IPS DF 6.9 (cell line): Measurements from ENCODE around the gene STK32B.

Source experiments
- DNase-seq: peaks from one replicate; pipeline ENCODE4 v3.0.0-alpha.2; 2013; ENCODE audit warnings: low read depth, low spot score
- H3K27ac ChIP-seq: one replicate; pipeline ENCODE4 v1.5.1; 2013; ENCODE audit warnings: low read length, control low read depth
- H3K27me3 ChIP-seq: 2 replicates; pipeline ENCODE4 v1.6.1; 2013; ENCODE audit warnings: mild to moderate bottlenecking, low read length; ENCODE audit not compliant: control insufficient read depth, insufficient read depth
- H3K36me3 ChIP-seq: 2 replicates; pipeline ENCODE4 v1.6.1; 2013; ENCODE audit warnings: low read length; ENCODE audit not compliant: control insufficient read depth, insufficient read depth
- H3K4me1 ChIP-seq: 2 replicates; pipeline ENCODE4 v1.6.1; 2013; ENCODE audit warnings: low read length; ENCODE audit not compliant: control insufficient read depth, insufficient read depth
- H3K4me3 ChIP-seq: 2 replicates; pipeline ENCODE4 v1.5.1; 2013; ENCODE audit warnings: mild to moderate bottlenecking, low read length
- H3K9me3 ChIP-seq: 2 replicates; pipeline ENCODE4 v1.6.1; 2013; ENCODE audit warnings: low read length, inconsistent platforms; ENCODE audit not compliant: control insufficient read depth, insufficient read depth
- WGBS: extraction: QIAGEN DNeasy Blood & Tissue Kit; methylation state at CpG from one replicate; pipeline ENCODE4 v1.1.7; 2013; ENCODE audit warnings: mixed read lengths, missing lambda C conversion rate; ENCODE audit not compliant: insufficient read length, insufficient coverage; 5-methylcytosine and 5-hydroxymethylcytosine counted together

Gene STK32B

GRCh38 chr4:5120067-5120466 is 68.8 kb downstream of the STK32B start:
- no peak overlapping the region for H3K4me3 ChIP-seq
- no peaks in the 10 kb centered on the region for H3K27me3 ChIP-seq
- H3K9me3 ChIP-seq: no peaks in the 10 kb centered on the region; the same call in 1 of the 2 replicates
- WGBS: no CpG with 5 or more reads among the region's 10 CpGs
- no peaks in the 10 kb centered on the region for H3K4me1 ChIP-seq
- no peak overlapping the region for H3K27ac ChIP-seq
- DNase-seq: no peak
- no peaks in the 10 kb centered on the region for H3K36me3 ChIP-seq

- DNase-seq: no peak
- WGBS: no CpG with 5 or more reads among the region's 1 CpG
- no peaks in the 10 kb centered on the region for H3K36me3 ChIP-seq
Measured at GRCh38 chr4:5120468-5120867, 69.2 kb downstream of the STK32B start.

GRCh38 chr4:5122114-5122513 is 70.8 kb downstream of the STK32B start:
- Histone ChIP-seq H3K27me3 (no peaks in the 10 kb centered on the region), H3K4me3 (no peak overlapping the region), H3K36me3 (no peaks in the 10 kb centered on the region), H3K27ac (no peak overlapping the region), H3K4me1 (no peaks in the 10 kb centered on the region), H3K9me3 (no peaks in the 10 kb centered on the region)
- WGBS: 100% methylated on average over 1 of the region's 1 CpG
- no peak for DNase-seq

More at GRCh38 chr4:5120468-5120867, 69.2 kb downstream of the STK32B start:
- H3K4me3 ChIP-seq: no peak overlapping the region
- no peaks in the 10 kb centered on the region; the same call in 1 of the 2 replicates for H3K9me3 ChIP-seq
- no peak overlapping the region for H3K27ac ChIP-seq
- no peaks in the 10 kb centered on the region for H3K27me3 ChIP-seq
- no peaks in the 10 kb centered on the region for H3K4me1 ChIP-seq

- Histone ChIP-seq H3K4me1 (no peaks in the 10 kb centered on the region), H3K36me3 (no peaks in the 10 kb centered on the region), H3K9me3 (no peaks in the 10 kb centered on the region), H3K4me3 (no peak overlapping the region), H3K27me3 (no peaks in the 10 kb centered on the region), H3K27ac (no peak overlapping the region)
- no peak for DNase-seq
- WGBS: no CpG with 5 or more reads among the region's 2 CpGs
Measured at GRCh38 chr4:5124876-5125275, 73.6 kb downstream of the STK32B start.

GRCh38 chr4:5125321-5125720 is 74.0 kb downstream of the STK32B start:
- no peak overlapping the region for H3K4me3 ChIP-seq
- DNase-seq: no peak
- H3K36me3 ChIP-seq: no peaks in the 10 kb centered on the region
- no CpG with 5 or more reads among the region's 5 CpGs for WGBS
- no peak overlapping the region for H3K27ac ChIP-seq
- H3K27me3 ChIP-seq: no peaks in the 10 kb centered on the region
- H3K9me3 ChIP-seq: no peaks in the 10 kb centered on the region
- no peaks in the 10 kb centered on the region for H3K4me1 ChIP-seq

GRCh38 chr4:5126231-5126630 is 75.0 kb downstream of the STK32B start:
- no peak for DNase-seq
- Histone ChIP-seq H3K27me3 (no peaks in the 10 kb centered on the region), H3K27ac (no peak overlapping the region), H3K4me1 (no peaks in the 10 kb centered on the region), H3K36me3 (no peaks in the 10 kb centered on the region), H3K9me3 (no peaks in the 10 kb centered on the region), H3K4me3 (no peak overlapping the region)
- WGBS: no CpG with 5 or more reads among the region's 5 CpGs

GRCh38 chr4:5126857-5127256 is 75.6 kb downstream of the STK32B start:
- no peak for DNase-seq
- H3K27ac ChIP-seq: no peak overlapping the region

GRCh38 chr4:5127556-5127955 is 76.3 kb downstream of the STK32B start:
- Histone ChIP-seq H3K27me3 (no peaks in the 10 kb centered on the region), H3K9me3 (no peaks in the 10 kb centered on the region), H3K36me3 (no peaks in the 10 kb centered on the region), H3K4me1 (no peaks in the 10 kb centered on the region), H3K27ac (no peak overlapping the region), H3K4me3 (no peak overlapping the region)
- no CpG with 5 or more reads among the region's 7 CpGs for WGBS
- no peak for DNase-seq

More at GRCh38 chr4:5126857-5127256, 75.6 kb downstream of the STK32B start:
- Histone ChIP-seq H3K9me3 (no peaks in the 10 kb centered on the region), H3K27me3 (no peaks in the 10 kb centered on the region), H3K4me1 (no peaks in the 10 kb centered on the region), H3K36me3 (no peaks in the 10 kb centered on the region), H3K4me3 (no peak overlapping the region)
- no CpG with 5 or more reads among the region's 5 CpGs for WGBS

GRCh38 chr4:5128569-5128968 is 77.3 kb downstream of the STK32B start:
- Histone ChIP-seq H3K36me3 (no peaks in the 10 kb centered on the region), H3K4me1 (peaks cover 2% of the 10 kb centered on the region; the same call in 1 of the 2 replicates), H3K4me3 (no peak overlapping the region), H3K27ac (no peak overlapping the region), H3K9me3 (no peaks in the 10 kb centered on the region), H3K27me3 (no peaks in the 10 kb centered on the region)
- DNase-seq: no peak
- no CpG with 5 or more reads among the region's 5 CpGs for WGBS

GRCh38 chr4:5133201-5133600 is 81.9 kb downstream of the STK32B start:
- DNase-seq: no peak
- Histone ChIP-seq H3K9me3 (no peaks in the 10 kb centered on the region), H3K27me3 (no peaks in the 10 kb centered on the region), H3K27ac (no peak overlapping the region), H3K4me1 (peaks cover 2% of the 10 kb centered on the region; the same call in 1 of the 2 replicates), H3K4me3 (no peak overlapping the region), H3K36me3 (no peaks in the 10 kb centered on the region)
- no CpG with 5 or more reads among the region's 2 CpGs for WGBS

GRCh38 chr4:5133933-5134594 is 82.8 kb downstream of the STK32B start:
- no peaks in the 10 kb centered on the region for H3K36me3 ChIP-seq
- no peaks in the 10 kb centered on the region for H3K9me3 ChIP-seq
- WGBS: no CpG with 5 or more reads among the region's 4 CpGs
- H3K4me3 ChIP-seq: no peak overlapping the region
- no peak overlapping the region for H3K27ac ChIP-seq
- no peaks in the 10 kb centered on the region for H3K27me3 ChIP-seq
- peaks cover 2% of the 10 kb centered on the region; the same call in 1 of the 2 replicates for H3K4me1 ChIP-seq
- DNase-seq: no peak
